Suprapubic skin (tissue), 4 donors: Measurements from ENCODE around the gene FUT7.

Source experiments
- CTCF ChIP-seq, 2 donors: fragments of 200-600 bp in 1 of 2; fragments of 450-650 bp in 1 of 2; sonication (generic) in 1 of 2; IDR thresholded peaks; one replicate each; pipeline ENCODE4 v1.5.1; 2016 to 2019; ENCODE audit warnings: antibody characterized with exemption in 2 of 2, mild to moderate bottlenecking in 1 of 2, moderate library complexity in 1 of 2
- EP300 ChIP-seq: sonication (generic); formaldehyde crosslinking; IDR thresholded peaks from one replicate; pipeline ENCODE4 v1.6.1; 2017; ENCODE audit warnings: antibody characterized with exemption
- POLR2A ChIP-seq, 2 donors: fragments of 450-650 bp; IDR thresholded peaks; one replicate each; pipeline ENCODE4 v1.6.1; 2017; ENCODE audit warnings: antibody characterized with exemption in 2 of 2, mild to moderate bottlenecking in 2 of 2, moderate library complexity in 2 of 2
- POLR2AphosphoS5 ChIP-seq, 3 donors: sonication (generic); formaldehyde crosslinking; IDR thresholded peaks; one replicate each; pipeline ENCODE4 v1.6.1; 2017; ENCODE audit warnings: antibody characterized with exemption in 3 of 3

- TF ChIP-seq POLR2AphosphoS5 (IDR thresholded peaks at IDR 0.05) (no peak), CTCF (IDR thresholded peaks at IDR 0.05) (no peak), POLR2A (IDR thresholded peaks at IDR 0.05) (no peak), EP300 (no peak)
Observed at GRCh38 chr9:137023583-137023991, 8.3 kb downstream of the FUT7 start.
